HEK293T (cell line): ENCODE measurements around the gene RHOU.

Experiments used
- ARNT ChIP-seq: fragments of 450-650 bp; IDR thresholded peaks from 2 replicates; pipeline ENCODE4 v1.6.1; 2017; ENCODE audit warnings: mild to moderate bottlenecking
- ELF4 ChIP-seq: fragments of 450-650 bp; IDR thresholded peaks from 2 replicates; pipeline ENCODE4 v1.6.1; 2017; ENCODE audit warnings: antibody characterized with exemption
- HDGF ChIP-seq: fragments of 450-650 bp; IDR thresholded peaks from 2 replicates; pipeline ENCODE4 v1.6.1; 2017; ENCODE audit warnings: antibody characterized with exemption, borderline replicate concordance
- SP1 ChIP-seq: fragments of 450-650 bp; IDR thresholded peaks from 2 replicates; pipeline ENCODE4 v1.6.1; 2017
- TARDBP ChIP-seq: fragments of 450-650 bp; IDR thresholded peaks from 2 replicates; pipeline ENCODE4 v1.6.1; 2016
- TF ChIP-seq, protein P1 (sequence below): fragments of 450-650 bp; IDR thresholded peaks from 2 replicates; pipeline ENCODE4 v1.6.1; 2016

DNA sequence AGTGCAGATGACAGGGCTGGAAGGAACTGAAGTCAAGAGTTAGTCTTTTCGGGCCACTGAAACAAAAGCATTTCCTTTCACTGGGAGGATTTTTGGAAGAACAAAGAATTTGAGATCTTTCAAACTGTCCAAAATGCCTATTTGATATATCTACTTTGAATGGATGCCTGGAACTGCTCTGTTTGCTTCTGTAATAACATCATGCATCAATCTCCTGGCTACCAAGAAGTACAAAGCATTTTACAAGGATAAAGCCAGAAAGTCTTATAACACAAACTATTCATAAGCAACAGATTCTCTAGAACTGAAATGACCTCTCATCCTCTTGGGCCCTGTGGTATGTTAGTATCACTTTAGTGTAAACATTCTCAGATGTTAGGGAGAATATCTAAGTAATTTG lies 18.2 kb upstream of the RHOU start:
- TF ChIP-seq ELF4: no peak
- TF ChIP-seq SP1: no peak
- no peak for TF ChIP-seq TARDBP
- TF ChIP-seq, protein P1, sequence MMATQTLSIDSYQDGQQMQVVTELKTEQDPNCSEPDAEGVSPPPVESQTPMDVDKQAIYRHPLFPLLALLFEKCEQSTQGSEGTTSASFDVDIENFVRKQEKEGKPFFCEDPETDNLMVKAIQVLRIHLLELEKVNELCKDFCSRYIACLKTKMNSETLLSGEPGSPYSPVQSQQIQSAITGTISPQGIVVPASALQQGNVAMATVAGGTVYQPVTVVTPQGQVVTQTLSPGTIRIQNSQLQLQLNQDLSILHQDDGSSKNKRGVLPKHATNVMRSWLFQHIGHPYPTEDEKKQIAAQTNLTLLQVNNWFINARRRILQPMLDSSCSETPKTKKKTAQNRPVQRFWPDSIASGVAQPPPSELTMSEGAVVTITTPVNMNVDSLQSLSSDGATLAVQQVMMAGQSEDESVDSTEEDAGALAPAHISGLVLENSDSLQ: no peak
- TF ChIP-seq HDGF: no peak
- no peak for TF ChIP-seq ARNT
